Measurements from ENCODE around the gene FGF14.

FGF14 gene

GRCh38 chr13:102236341-102236740, 165.5 kb downstream of the FGF14 start:
- H3K79me2 ChIP-seq (ENCODE audit: low read length), result no peaks in the 10 kb centered on the region
- no peak overlapping the region for H3K27ac ChIP-seq (ENCODE audit: low read length)
- no peaks in the 10 kb centered on the region for H3K9me3 ChIP-seq (ENCODE audit: insufficient read depth, low read length)
- no peaks in the 10 kb centered on the region for H3K27me3 ChIP-seq (ENCODE audit: low read depth, low read length)
- no peak overlapping the region for H3K9ac ChIP-seq (ENCODE audit: low read length)
- no peak overlapping the region for H3K4me2 ChIP-seq (ENCODE audit: low read length)
- H4K20me1 ChIP-seq (ENCODE audit: insufficient read depth, low read length), result no peaks in the 10 kb centered on the region
- H3K4me1 ChIP-seq (ENCODE audit: low read length), result no peaks in the 10 kb centered on the region
- H2AFZ ChIP-seq (ENCODE audit: low read depth, low read length), result no peak overlapping the region
- TF ChIP-seq EZH2phosphoT487 (IDR thresholded peaks at IDR 0.05; ENCODE audit: low read depth), result no peak
- TF ChIP-seq CTCF (IDR thresholded peaks at IDR 0.05; ENCODE audit: low read depth, low read length), result no peak
- no peaks in the 10 kb centered on the region for H3K36me3 ChIP-seq (replicated peaks; ENCODE audit: low read depth, low read length)
- H3K4me3 ChIP-seq (ENCODE audit: low read length), result no peak overlapping the region

- Histone ChIP-seq H3K4me2 (ENCODE audit: low read length) (no peak overlapping the region), H3K9ac (ENCODE audit: low read length) (no peak overlapping the region), H2AFZ (ENCODE audit: low read depth, low read length) (no peak overlapping the region), H3K27ac (ENCODE audit: low read length) (no peak overlapping the region), H3K9me3 (ENCODE audit: insufficient read depth, low read length) (no peaks in the 10 kb centered on the region), H3K79me2 (ENCODE audit: low read length) (no peaks in the 10 kb centered on the region), H3K36me3 (replicated peaks; ENCODE audit: low read depth, low read length) (no peaks in the 10 kb centered on the region), H3K4me1 (ENCODE audit: low read length) (no peaks in the 10 kb centered on the region), H3K27me3 (ENCODE audit: low read depth, low read length) (no peaks in the 10 kb centered on the region), H3K4me3 (ENCODE audit: low read length) (no peak overlapping the region), H4K20me1 (ENCODE audit: insufficient read depth, low read length) (no peaks in the 10 kb centered on the region)
- TF ChIP-seq EZH2phosphoT487 (IDR thresholded peaks at IDR 0.05; ENCODE audit: low read depth), result no peak
Measured at GRCh38 chr13:102235689-102236088, 166.2 kb downstream of the FGF14 start.

- H3K79me2 ChIP-seq (ENCODE audit: low read length), result no peaks in the 10 kb centered on the region
- no peaks in the 10 kb centered on the region for H3K9me3 ChIP-seq (ENCODE audit: insufficient read depth, low read length)
- H2AFZ ChIP-seq (ENCODE audit: low read depth, low read length), result no peak overlapping the region
- no peaks in the 10 kb centered on the region for H3K36me3 ChIP-seq (replicated peaks; ENCODE audit: low read depth, low read length)
- no peaks in the 10 kb centered on the region for H3K27me3 ChIP-seq (ENCODE audit: low read depth, low read length)
- TF ChIP-seq CTCF (IDR thresholded peaks at IDR 0.05; ENCODE audit: low read depth, low read length) (no peak), EZH2phosphoT487 (IDR thresholded peaks at IDR 0.05; ENCODE audit: low read depth) (no peak)
- H4K20me1 ChIP-seq (ENCODE audit: insufficient read depth, low read length), result no peaks in the 10 kb centered on the region
- no peaks in the 10 kb centered on the region for H3K4me1 ChIP-seq (ENCODE audit: low read length)
- no peak overlapping the region for H3K4me3 ChIP-seq (ENCODE audit: low read length)
- H3K9ac ChIP-seq (ENCODE audit: low read length), result no peak overlapping the region
- H3K4me2 ChIP-seq (ENCODE audit: low read length), result no peak overlapping the region
- H3K27ac ChIP-seq (ENCODE audit: low read length), result no peak overlapping the region
Measured at GRCh38 chr13:102234618-102235017, 167.2 kb downstream of the FGF14 start.

- Histone ChIP-seq H3K9me3 (ENCODE audit: insufficient read depth, low read length) (no peaks in the 10 kb centered on the region), H4K20me1 (ENCODE audit: insufficient read depth, low read length) (no peaks in the 10 kb centered on the region), H2AFZ (ENCODE audit: low read depth, low read length) (no peak overlapping the region), H3K4me1 (ENCODE audit: low read length) (peaks cover 4% of the 10 kb centered on the region; the same call in 1 of the 2 replicates), H3K36me3 (replicated peaks; ENCODE audit: low read depth, low read length) (no peaks in the 10 kb centered on the region), H3K4me3 (ENCODE audit: low read length) (no peak overlapping the region), H3K9ac (ENCODE audit: low read length) (no peak overlapping the region), H3K27me3 (ENCODE audit: low read depth, low read length) (no peaks in the 10 kb centered on the region), H3K4me2 (ENCODE audit: low read length) (no peak overlapping the region), H3K27ac (ENCODE audit: low read length) (no peak overlapping the region), H3K79me2 (ENCODE audit: low read length) (no peaks in the 10 kb centered on the region)
- TF ChIP-seq CTCF (IDR thresholded peaks at IDR 0.05; ENCODE audit: low read depth, low read length) (no peak), EZH2phosphoT487 (IDR thresholded peaks at IDR 0.05; ENCODE audit: low read depth) (no peak)
Measured at GRCh38 chr13:102233566-102234208, 168.2 kb downstream of the FGF14 start.
